Ureter (tissue), 1 donor: ENCODE measurements around the gene FBXW2. TPM values are rescaled to one million over a fixed set of nuclear protein-coding genes. Genes with fewer than 3 reads are reported as not detected.
"Not testable (repeated sequence)": the region's sequence is repeated elsewhere in the genome, so short reads cannot be mapped to it uniquely, and the experiment has no call there.

Experiments used
- DNase-seq: peaks from one replicate; pipeline ENCODE4 v3.0.0-alpha.2; 2020; ENCODE audit warnings: low spot score
- total RNA-seq: library from RNA; stranded (reverse); gene quantifications from one replicate; pipeline ENCODE4 v1.2.4, GENCODE V29; 2023
- donor health status: DM: yes; HTN: yes; CAD: no.

The FBXW2 gene
- total RNA-seq, 1 donor from 2014 or later, result 76.1 TPM

- no peak for DNase-seq
Measured at GRCh38 chr9:120779227-120779626, 14.0 kb downstream of the FBXW2 start.

- DNase-seq, result no peak
Measured at GRCh38 chr9:120778758-120779157, 14.5 kb downstream of the FBXW2 start.

- DNase-seq, result no peak
Measured at GRCh38 chr9:120777229-120777628, 16.0 kb downstream of the FBXW2 start.

- DNase-seq, result no peak
Measured at GRCh38 chr9:120776788-120777187, 16.4 kb downstream of the FBXW2 start.

- no peak for DNase-seq
Measured at GRCh38 chr9:120775859-120776258, 17.4 kb downstream of the FBXW2 start.

- DNase-seq, result no peak
Measured at GRCh38 chr9:120774719-120775118, 18.5 kb downstream of the FBXW2 start.

GRCh38 chr9:120773256-120773655 is 20.0 kb downstream of the FBXW2 start:
- DNase-seq, result no peak

- DNase-seq, result no peak
Measured at GRCh38 chr9:120770931-120771330, 22.3 kb downstream of the FBXW2 start.

GRCh38 chr9:120768886-120769285 is 24.3 kb downstream of the FBXW2 start:
- no peak for DNase-seq

- no peak for DNase-seq
Measured at GRCh38 chr9:120768247-120768646, 25.0 kb downstream of the FBXW2 start.

- DNase-seq, result no peak
Measured at GRCh38 chr9:120767451-120767850, 25.8 kb downstream of the FBXW2 start.

GRCh38 chr9:120765910-120766425 is 27.2 kb downstream of the FBXW2 start:
- DNase-seq, result no peak

- no peak for DNase-seq
Measured at GRCh38 chr9:120764476-120764875, 28.7 kb downstream of the FBXW2 start.

- DNase-seq, result no peak
Measured at GRCh38 chr9:120761006-120761405, 32.2 kb downstream of the FBXW2 start.

GRCh38 chr9:120759755-120760400 is 33.3 kb downstream of the FBXW2 start:
- DNase-seq, result no peak

GRCh38 chr9:120758544-120758943 is 34.7 kb downstream of the FBXW2 start:
- no peak for DNase-seq

- DNase-seq, result no peak
Measured at GRCh38 chr9:120757026-120757913, 35.9 kb downstream of the FBXW2 start.

GRCh38 chr9:120756531-120756930 is 36.7 kb downstream of the FBXW2 start:
- DNase-seq, result no peak

- DNase-seq, result peak; percentile 64
Measured at GRCh38 chr9:120755810-120756434, 37.3 kb downstream of the FBXW2 start.

- no peak for DNase-seq
Measured at GRCh38 chr9:120755044-120755443, 38.2 kb downstream of the FBXW2 start.

- DNase-seq, result no peak
Measured at GRCh38 chr9:120750421-120750820, 42.8 kb downstream of the FBXW2 start.

- DNase-seq, result not testable (repeated sequence)
Measured at GRCh38 chr9:120746366-120746765, 46.9 kb downstream of the FBXW2 start.
